Stimulated activated CD8-positive, alpha-beta memory T cell treated with anti-CD3 and anti-CD28 coated beads, Interleukin-4, amount 100 ng/mL, for 1 hour (primary cell): ENCODE measurements around the gene HMGCL.
"Not testable (repeated sequence)": the region's sequence is repeated elsewhere in the genome, so short reads cannot be mapped to it uniquely, and the experiment has no call there.

Experiments
- DNase-seq, 2 donors: peaks; one replicate each; pipeline ENCODE4 v3.0.0-alpha.2; 2020; ENCODE audit warnings: low read depth in 2 of 2, low spot score in 1 of 2

The HMGCL gene

DNA sequence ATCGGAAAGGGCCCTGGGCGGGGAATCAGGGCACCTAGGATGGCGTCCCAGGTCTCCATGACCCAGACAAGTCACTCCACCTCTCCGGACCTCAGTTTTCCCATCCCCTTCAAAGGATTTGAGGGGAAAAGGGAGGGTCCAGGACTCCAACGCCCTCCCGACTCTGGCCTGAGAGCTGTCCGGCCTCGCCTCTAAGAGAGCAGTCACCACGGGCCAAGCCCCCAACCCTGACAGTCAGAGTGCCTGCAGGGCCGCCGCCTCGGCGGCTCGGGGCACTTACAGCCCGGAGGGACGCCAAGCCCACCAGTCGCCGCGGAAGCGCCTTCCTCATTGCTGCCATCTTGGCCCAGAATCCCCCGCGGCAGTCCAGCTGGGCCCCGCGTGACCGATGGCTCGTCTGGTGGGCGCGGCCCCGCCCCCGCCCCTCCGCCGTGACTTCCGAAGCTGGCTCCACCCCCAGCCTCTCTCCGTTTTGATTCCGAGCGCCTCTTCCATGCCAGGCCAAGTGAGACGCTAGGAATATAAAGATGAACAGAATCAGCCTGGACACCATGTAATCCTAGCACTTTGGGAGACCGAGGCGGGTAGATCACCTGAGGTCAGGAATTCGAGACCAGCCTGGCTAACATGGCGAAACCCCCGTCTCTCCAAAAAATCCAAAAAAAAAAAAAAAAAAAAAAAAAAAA lies at the start of gene HMGCL:
Gene HMGCL (minus strand): TSS at position 354 of the 686 bp plus-strand sequence. CDS start 14 bp downstream, at position 340.
- peak; percentile 75 to 78 for DNase-seq

DNA sequence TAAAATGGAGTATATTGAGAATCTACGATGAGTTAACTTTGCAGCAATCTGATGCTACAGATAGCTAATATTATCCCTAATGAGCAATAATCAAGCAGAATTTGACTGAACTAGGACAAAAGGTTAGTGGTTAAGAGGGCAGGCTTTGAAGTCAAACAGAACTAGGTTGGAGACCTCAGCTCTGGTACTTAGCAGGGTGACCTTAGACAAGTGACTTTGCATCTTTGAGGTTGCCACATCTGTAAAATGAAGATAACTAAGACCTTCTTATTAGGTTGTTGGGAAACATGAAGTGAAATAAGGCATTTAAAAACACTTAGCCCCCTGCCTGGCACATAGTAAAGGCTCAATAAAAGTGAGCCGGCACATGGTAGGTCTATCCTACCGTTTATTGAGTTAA lies 47.2 kb upstream of the HMGCL start:
- DNase-seq = no peak

DNA sequence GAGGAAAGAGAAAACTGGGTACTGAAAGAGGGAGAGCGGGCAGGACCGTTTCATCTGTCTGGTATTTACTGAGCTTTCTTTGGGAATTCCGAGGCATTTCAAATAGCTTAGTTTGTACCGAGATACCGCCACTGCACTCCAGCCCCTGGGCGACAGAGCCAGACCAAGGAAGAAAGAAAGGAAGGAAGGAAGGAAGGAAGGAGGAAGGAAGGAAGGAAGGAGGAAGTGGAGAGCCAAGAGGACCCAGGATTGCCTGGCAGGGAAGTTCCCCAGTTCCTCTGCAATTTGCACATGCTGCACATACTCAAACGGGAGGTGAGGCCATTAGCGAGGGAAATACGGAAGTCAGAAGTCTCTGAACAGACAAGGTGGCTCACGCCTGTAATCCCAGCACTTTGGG lies 43.8 kb upstream of the HMGCL start:
- no peak for DNase-seq

DNA sequence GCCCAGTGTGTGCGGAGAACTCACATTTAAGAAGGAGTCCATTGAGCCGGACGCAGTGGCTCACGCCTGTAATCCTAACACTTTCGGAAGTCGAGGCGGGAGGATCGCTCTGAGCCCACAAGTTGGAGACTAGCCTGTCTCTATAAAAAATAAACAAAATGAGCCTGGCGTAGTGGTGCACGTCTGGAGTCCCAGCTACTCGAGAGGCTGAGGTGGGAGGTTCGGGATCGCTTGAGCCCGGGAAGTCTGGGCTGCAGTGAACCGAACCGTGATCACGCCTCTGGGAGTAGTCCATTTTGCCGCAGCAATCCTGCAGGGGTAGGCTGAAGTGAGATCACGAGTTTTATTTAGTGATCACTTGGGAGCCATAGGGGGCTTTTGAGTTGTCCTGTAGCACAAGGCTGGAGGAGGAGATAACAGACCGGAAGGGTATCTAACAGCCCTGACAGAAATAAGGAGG lies 43.4 kb upstream of the HMGCL start:
- DNase-seq = no peak

DNA sequence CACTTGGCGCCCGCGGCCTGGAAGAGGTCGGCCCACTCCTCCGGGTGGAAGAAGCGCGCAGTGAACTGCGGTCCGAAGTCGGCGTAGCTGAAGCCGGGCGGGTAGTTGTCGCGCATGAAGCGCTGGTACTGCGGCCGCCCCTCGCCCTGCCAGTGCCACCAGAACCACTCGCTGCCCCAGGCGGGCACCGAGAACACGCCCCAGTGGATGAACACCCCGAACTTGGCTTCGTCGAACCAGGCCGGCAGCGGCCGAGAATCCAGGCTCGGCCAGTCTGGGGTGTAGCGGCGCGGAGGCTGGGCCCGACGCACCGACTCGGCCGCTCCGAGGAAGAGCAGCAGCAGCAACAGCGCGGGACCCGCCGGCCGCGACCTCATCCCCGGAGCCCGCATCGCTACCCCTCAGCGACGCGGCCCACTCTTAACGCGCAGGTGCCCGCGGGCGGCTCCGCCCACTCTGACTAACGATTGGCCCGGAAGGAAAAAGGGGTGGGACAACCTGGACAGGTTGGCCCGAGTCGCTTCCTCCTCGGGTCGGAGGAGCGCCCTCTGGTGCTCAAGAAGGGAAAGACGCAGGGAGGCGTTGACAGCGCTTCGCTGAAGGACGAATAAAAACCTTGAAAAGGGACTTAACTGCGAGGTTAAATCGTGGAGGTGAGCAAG lies 42.8 kb upstream of the HMGCL start, which contains the start of gene FUCA1:
Gene FUCA1 (minus strand): TSS at position 396 of the 662 bp plus-strand sequence. CDS start 4 bp downstream, at position 392.
- DNase-seq = peak; percentile 91 to 93

DNA sequence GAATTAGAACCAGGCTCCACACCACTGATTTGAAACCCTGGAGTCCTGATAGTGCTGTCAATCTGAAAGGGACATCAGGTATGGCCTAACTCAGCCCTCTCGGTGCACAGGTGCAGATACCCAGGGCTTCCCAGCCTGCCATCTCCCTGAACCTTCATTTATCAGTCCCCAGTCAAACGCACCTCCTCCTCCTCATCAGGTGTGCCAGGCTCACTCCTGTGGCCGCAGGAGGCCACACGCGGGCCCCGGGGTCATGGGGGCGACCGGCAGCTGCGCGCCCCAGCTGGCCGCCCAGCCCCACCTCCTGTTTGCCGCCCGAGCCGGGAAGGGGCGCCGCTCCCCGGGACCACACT lies 42.3 kb upstream of the HMGCL start:
- no peak for DNase-seq

DNA sequence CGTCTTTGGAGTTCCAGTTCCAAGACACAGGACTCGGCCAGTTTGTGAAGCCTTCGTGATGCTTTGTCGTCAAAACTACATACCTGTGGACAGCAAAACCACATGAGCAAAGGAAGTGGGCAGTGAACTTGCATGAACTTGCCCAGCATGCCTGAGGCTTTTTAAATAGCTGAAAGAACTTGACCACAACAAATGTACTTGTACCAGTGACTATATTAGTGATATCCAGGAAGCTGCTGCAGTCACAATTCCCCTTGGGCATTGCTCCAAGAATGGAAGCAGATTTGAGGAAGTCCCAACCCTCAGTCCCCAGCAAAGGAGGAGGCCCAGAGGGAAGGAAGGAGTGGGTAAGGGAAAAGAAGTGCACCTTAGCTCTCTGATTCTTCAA lies 40.3 kb upstream of the HMGCL start:
- DNase-seq = no peak

DNA sequence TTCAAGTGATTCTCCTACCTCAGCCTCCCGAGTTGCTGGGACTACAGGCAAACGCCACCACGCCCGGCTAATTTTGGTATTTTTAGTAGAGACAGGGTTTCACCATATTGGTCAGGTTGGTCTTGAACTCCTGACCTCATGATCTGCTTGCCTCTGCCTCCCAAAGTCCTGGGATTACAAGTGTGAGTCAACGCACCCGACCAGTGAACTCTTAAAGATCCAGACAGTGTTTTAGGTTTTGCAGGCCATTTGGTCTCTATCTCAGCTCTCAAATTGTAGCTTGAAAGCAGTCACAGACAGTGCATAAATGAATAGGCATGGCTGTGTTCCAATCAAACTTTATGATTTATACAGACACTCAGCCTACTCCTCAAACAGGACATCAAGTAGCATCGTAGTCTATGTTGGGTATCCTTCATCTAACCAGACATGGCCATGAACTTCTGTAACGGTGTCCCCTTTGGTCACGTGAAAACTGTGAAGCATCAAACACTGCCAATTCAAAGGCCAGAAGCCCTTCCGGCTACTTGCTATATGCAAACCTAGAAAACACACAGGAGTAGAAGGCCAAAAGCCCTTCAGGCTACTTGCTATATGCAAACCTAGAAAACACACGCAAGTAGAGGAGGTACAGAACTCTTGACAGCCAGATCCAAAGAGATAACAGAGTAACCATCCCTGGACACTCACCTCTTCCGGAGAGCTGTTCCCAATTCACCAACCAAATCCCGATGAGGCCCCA lies 39.7 kb upstream of the HMGCL start:
- no peak for DNase-seq

DNA sequence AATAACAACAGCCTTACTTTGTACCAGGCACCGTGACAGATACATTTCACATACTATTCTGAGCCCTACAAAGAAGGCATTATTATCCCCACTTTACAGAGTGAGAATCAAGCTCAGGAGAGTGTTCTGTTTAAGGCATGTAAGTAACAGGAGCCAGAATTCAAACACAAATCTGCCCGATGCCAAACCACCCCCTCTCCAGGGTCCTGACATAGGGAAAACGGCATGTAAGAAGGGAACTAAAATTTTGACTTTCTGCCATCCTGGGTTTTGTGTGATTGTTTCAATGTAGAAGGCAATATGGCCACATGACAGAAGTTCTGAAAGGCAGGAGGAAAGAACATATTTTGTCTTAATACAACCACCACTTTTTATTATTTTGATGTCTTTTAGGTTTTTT lies 37.4 kb upstream of the HMGCL start:
- no peak for DNase-seq

DNA sequence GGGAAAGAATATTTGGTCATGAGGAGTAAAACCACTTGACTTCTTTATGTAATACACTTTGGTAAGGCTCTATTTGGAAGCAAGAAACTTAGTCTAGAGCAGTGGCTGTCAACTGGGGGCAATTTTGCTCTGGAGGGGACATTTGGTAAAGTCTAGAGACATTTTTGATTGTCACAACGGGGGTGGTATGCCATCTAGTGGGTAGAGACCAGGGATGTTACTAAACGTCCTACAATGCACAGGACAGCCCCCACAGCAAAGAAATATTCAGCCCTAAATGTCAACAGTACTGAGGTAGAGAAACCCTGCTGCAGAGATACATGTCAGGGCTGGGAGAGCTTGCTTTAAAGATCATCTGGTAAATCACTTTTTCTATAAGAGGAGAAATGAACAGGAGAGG lies 29.3 kb upstream of the HMGCL start:
- DNase-seq = no peak

DNA sequence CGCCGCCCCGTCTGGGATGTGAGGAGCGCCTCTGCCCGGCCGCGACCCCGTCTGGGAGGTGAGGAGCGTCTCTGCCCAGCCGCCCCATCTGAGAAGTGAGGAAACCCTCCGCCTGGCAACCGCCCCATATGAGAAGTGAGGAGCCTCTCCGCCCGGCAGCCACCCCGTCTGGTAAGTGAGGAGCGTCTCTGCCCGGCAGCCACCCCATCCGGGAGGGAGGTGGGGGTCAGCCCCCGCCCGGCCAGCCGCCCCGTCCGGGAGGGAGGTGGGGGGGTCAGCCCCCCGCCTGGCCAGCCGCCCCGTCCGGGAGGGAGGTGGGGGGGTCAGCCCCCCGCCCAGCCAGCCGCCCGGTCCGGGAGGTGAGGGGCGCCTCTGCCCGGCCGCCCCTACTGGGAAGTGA lies 27.9 kb upstream of the HMGCL start:
- not testable (repeated sequence) for DNase-seq

DNA sequence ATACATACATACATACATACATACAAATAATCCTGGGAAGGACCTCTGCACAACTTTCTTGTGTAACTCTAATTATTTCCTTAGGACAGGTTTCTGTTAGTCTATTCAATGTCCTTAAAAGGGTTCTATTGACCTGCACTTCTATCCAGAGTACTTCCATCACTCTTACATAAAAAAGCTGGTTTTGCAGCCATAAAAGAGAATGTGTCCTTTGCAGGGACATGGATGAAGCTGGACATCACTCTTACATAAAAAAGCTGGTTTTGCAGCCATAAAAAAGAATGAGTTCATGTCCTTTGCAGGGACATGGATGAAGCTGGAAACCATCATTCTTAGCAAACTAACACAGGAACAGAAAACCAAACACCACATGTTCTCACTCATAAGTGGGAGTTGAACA lies 26.2 kb upstream of the HMGCL start:
- DNase-seq = not testable (repeated sequence)

DNA sequence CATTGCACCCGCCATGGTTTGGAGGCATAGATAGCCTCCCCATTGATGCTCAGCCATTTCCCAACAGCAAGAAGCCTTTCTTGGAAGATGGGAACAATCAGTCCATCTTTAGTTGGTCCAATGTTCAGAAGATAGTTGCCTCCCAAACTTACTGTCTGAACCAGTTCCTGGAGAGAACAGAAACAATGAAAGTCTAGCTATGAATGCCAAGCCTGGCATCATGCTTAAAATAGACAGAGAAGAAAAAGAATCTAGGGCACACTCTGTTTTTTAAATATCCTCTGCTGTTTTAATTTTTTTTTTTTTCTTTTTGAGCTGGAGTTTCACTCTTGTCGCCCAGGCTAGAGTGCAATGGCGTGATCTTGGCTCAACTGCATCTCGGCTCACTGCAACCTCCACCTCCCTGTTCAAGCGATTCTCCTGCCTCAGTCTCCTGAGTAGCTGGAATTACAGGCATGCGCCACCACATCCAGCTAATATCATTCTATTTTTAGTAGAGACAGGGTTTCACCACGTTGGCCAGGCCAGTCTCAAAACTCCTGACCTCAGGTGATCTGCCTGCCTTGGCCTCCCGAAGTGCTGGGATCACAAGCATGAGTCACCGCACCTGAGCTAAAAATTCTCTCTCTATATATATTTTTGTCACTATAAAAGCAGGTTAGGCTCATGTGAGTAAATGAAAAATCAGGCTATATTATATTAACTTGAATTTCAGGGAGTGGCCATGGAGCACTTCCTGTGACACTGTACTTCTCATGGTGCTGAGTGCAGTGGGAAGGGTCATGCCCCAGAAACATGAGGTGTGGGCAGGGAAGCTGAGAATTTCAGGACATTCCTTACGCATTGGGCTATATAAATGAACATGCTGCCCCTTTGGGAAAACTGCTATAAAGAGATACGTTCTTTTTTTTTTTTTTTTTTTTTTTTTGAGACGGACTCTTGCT lies 23.7 kb upstream of the HMGCL start:
- no peak for DNase-seq

DNA sequence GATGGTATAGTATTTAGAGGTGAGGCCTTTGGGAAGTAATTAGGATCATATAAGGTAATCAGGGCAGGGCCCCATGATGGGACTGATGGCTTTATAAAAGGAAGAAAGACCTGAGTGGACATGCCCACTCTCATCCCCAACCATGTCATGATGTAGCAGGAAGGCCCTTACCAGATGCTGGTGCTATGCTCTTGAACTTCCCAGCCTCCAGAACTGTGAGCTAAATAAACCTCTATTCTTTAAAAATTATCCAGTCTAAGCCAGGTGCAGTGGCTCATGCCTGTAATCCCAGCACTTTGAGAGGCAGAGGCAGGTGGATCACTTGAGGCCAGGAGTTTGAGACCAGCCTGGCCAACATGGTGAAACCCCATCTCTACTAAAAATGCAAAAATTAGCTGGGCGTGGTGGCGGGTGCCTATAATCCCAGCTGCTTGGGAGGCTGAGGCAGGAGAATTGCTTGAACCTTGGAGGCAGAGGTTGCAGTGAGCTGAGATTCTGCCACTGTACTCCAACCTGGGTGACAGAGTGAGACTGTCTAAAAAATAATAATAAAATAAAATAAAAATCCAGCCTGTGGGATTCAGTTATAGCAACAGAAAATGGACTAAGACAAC lies 22.4 kb upstream of the HMGCL start:
- DNase-seq = not testable (repeated sequence)

DNA sequence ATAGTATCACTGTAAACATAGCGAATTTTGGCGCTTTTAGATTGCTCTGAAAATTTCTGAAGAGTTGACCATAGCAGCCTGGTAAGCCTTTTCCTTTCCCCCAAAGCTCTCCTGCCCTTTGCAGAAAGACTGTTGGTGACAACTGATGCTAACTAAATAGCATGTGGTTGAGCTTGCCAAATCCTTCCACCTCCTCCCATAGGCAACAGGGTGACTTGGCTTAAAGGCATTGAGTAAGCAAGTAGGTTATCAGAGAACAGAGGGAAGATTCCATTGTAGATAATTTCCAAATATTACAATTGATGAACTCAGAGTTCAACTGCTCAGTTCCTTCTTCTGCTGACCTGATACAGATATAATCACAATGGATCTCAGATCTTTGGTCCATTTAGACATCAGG lies 19.9 kb upstream of the HMGCL start:
- DNase-seq = no peak

DNA sequence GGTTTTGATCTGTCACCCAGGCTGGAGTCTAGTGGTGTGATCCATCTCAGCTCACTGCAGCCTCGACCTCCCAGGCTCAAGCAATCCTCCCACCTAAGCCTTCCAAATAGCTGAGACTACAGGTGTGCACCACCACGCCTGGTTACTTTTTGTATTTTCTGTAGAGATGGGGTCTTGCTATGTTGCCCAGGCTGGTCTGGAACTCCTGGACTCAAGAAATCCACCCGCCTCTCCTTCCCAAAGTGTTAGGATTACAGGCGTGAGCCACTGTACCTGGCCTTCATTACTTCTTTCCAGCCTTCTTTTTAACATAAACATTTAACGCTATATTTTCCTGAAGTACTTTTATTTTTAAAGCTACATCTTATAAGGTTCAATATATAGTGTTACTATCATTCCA lies 18.4 kb upstream of the HMGCL start:
- DNase-seq = no peak

DNA sequence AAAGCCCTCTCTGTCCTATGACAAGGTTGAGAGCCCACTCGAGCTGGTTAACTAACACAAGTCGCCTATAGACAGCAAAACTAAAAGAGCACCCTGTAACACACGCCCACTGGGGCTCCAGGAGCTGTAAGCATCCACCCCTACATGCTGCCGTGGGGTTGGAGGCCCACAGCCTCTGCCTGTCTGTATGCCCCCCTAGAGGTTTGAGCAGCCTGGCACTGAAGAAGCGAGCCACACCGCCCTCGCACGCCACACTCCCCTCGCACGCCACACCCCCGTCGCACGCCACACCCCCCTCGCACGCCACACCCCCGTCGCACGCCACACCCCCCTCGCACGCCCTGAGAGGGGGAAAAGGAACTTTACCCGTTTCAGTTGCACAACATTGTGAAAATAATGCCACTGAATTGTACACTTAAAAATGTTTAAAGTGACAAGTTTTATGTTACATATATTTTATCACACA lies 13.2 kb upstream of the HMGCL start:
- peak; percentile 59 to 63 for DNase-seq

DNA sequence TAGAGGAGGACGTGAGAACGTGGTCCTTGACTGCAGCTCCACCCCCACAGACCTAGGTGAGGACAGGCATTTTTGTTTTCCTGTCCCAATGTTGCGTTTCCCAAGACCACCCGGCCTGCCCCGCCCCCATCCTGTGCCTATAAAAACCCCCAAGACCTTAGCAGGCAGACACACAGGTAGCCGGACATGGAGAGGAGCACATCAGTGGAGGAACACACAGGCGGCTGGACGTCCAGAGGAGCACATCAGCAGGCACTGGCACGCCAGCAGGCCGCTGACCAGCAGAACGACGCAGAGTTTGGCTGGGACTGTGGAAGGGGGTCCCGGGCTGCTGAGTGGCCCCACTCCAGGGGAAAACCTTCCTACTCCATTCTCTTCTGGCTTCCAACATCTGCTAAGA lies 12.7 kb upstream of the HMGCL start:
- DNase-seq = no peak

DNA sequence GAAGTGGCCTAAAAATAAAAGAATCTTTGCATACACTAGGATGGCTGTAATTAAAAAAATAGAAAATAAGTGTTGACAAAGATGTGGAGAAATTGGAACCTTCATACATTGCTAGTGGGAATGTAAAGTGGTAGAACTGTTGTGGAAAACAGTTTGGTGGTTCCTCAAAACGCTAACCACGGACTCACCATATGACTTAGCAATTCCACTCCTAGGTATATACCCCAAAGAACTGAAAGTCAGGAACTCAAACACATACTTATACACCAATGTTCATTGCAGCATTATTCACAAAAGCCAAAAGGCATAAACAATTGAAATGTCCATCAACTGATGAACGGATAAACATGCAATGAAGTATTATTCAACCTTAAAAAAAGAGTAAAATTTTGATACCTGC lies 10.8 kb upstream of the HMGCL start:
- no peak for DNase-seq

DNA sequence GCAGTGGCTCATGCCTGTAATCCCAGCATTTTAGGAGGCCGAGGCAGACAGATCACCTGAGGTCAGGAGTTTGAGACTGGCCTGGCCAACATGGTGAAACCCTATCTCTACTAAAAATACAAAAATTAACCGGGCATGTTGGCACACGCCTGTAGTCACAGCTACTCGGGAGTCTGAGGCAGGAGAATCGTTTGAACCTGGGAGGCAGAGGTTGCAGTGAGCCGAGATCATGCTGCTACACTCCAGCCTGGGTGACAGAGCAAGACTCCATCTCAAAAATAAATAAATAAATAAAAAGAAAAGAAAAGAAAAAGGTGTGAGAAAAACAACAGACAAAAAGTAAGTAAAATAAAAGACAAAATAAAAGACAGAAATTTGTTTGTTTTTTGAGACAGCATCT lies 8.9 kb upstream of the HMGCL start:
- DNase-seq = not testable (repeated sequence)
